HEK293 (cell line): Measurements from ENCODE around the gene TNFAIP8.

ENCODE experiments used
- CTCF ChIA-PET: fragments of 350-600 bp; formaldehyde crosslinking; extraction: SDS; loops from one replicate; lab custom pipeline; 2021; ENCODE audit warnings: antibody characterized with exemption; lab: Yijun Ruan, JAX
- POLR2A ChIA-PET: fragments of 300-600 bp; formaldehyde crosslinking; extraction: SDS; loops from one replicate; lab custom pipeline; 2020; ENCODE audit warnings: antibody characterized with exemption, inconsistent platforms; lab: Yijun Ruan, JAX
- H3K27ac ChIP-seq: fragments of 200-500 bp; sonication (Bioruptor generic); 2 replicates; pipeline ENCODE4 v1.5.1; 2014; ENCODE audit warnings: low read depth, low read length, control low read depth, inconsistent platforms; ENCODE audit errors: extremely low read depth
- H3K36me3 ChIP-seq, 2 experiments: fragments of 200-500 bp in 1 of 2; sonication (Bioruptor generic) in 1 of 2; 1 replicate in 1 of 2; 2 replicates in 1 of 2; pipeline ENCODE4 v1.5.1; 2014 to 2017; ENCODE audit warnings: inconsistent platforms in 2 of 2, low read length in 2 of 2; ENCODE audit not compliant: control insufficient read depth in 2 of 2, insufficient read depth in 1 of 2
- H3K4me1 ChIP-seq: fragments of 200-500 bp; sonication (Bioruptor generic); 2 replicates; pipeline ENCODE4 v1.5.1; 2014; ENCODE audit warnings: mild to moderate bottlenecking, low read length, inconsistent platforms; ENCODE audit not compliant: control insufficient read depth, insufficient read depth
- H3K4me3 ChIP-seq: 2 replicates; pipeline ENCODE4 v1.5.1; 2011; ENCODE audit warnings: low read depth, mild to moderate bottlenecking, control low read depth, low read length, moderate library complexity
- H3K9me3 ChIP-seq: fragments of 200-500 bp; sonication (Bioruptor generic); 2 replicates; pipeline ENCODE4 v1.5.1; 2014; ENCODE audit warnings: low read depth, low read length, inconsistent platforms; ENCODE audit not compliant: control insufficient read depth, insufficient read depth
- GLIS1 ChIP-seq: fragments of 450-650 bp; formaldehyde crosslinking; IDR thresholded peaks from 2 replicates; pipeline ENCODE4 v1.5.1; 2016; ENCODE audit warnings: missing biosample characterization, missing genetic modification characterization
- GLIS2 ChIP-seq: fragments of 450-650 bp; formaldehyde crosslinking; IDR thresholded peaks from 2 replicates; pipeline ENCODE4 v1.5.1; 2016; ENCODE audit warnings: missing biosample characterization, missing genetic modification characterization
- OSR2 ChIP-seq: fragments of 450-650 bp; formaldehyde crosslinking; IDR thresholded peaks from 2 replicates; pipeline ENCODE4 v1.5.1; 2016; ENCODE audit warnings: missing biosample characterization, missing genetic modification characterization
- REPIN1 ChIP-seq: fragments of 450-650 bp; formaldehyde crosslinking; IDR thresholded peaks from 2 replicates; pipeline ENCODE4 v1.5.1; 2017; ENCODE audit warnings: missing biosample characterization, missing genetic modification characterization, low read depth
- SALL2 ChIP-seq: fragments of 450-650 bp; formaldehyde crosslinking; IDR thresholded peaks from 2 replicates; pipeline ENCODE4 v1.5.0; 2017; ENCODE audit warnings: missing biosample characterization, mild to moderate bottlenecking, missing genetic modification characterization, borderline replicate concordance
- ZNF132 ChIP-seq: fragments of 450-650 bp; formaldehyde crosslinking; IDR thresholded peaks from 2 replicates; pipeline ENCODE4 v1.5.1; 2017; ENCODE audit warnings: missing biosample characterization, missing genetic modification characterization, borderline replicate concordance
- ZNF133 ChIP-seq: fragments of 450-650 bp; formaldehyde crosslinking; IDR thresholded peaks from 2 replicates; pipeline ENCODE4 v1.5.1; 2016; ENCODE audit warnings: missing biosample characterization, missing genetic modification characterization
- ZNF157 ChIP-seq: fragments of 450-650 bp; formaldehyde crosslinking; IDR thresholded peaks from 2 replicates; pipeline ENCODE4 v1.5.1; 2016; ENCODE audit warnings: missing biosample characterization, missing genetic modification characterization
- ZNF16 ChIP-seq: fragments of 450-650 bp; formaldehyde crosslinking; IDR thresholded peaks from 2 replicates; pipeline ENCODE4 v1.5.1; 2016; ENCODE audit warnings: low read depth, missing biosample characterization, missing genetic modification characterization
- ZNF214 ChIP-seq: fragments of 450-650 bp; formaldehyde crosslinking; IDR thresholded peaks from 2 replicates; pipeline ENCODE4 v1.5.1; 2017; ENCODE audit warnings: missing biosample characterization, mild to moderate bottlenecking, missing genetic modification characterization, borderline replicate concordance
- ZNF266 ChIP-seq: fragments of 450-650 bp; formaldehyde crosslinking; IDR thresholded peaks from 2 replicates; pipeline ENCODE4 v1.5.1; 2016; ENCODE audit warnings: missing biosample characterization, missing genetic modification characterization, low read depth
- ZNF350 ChIP-seq: fragments of 450-650 bp; formaldehyde crosslinking; IDR thresholded peaks from 2 replicates; pipeline ENCODE4 v1.5.0; 2017; ENCODE audit warnings: missing biosample characterization, mild to moderate bottlenecking, missing genetic modification characterization
- ZNF394 ChIP-seq: fragments of 450-650 bp; formaldehyde crosslinking; IDR thresholded peaks from 2 replicates; pipeline ENCODE4 v1.5.1; 2016; ENCODE audit warnings: missing biosample characterization, missing genetic modification characterization, mild to moderate bottlenecking, moderate library complexity, borderline replicate concordance
- ZNF548 ChIP-seq: fragments of 450-650 bp; formaldehyde crosslinking; IDR thresholded peaks from 2 replicates; pipeline ENCODE4 v1.5.1; 2016; ENCODE audit warnings: missing biosample characterization, missing genetic modification characterization
- ZNF560 ChIP-seq: fragments of 450-650 bp; formaldehyde crosslinking; IDR thresholded peaks from 2 replicates; pipeline ENCODE4 v1.5.1; 2017; ENCODE audit warnings: missing biosample characterization, missing genetic modification characterization, borderline replicate concordance
- ZNF596 ChIP-seq: fragments of 450-650 bp; IDR thresholded peaks from 2 replicates; pipeline ENCODE4 v1.5.0; 2018; ENCODE audit warnings: missing biosample characterization, mild to moderate bottlenecking, missing genetic modification characterization, moderate library complexity
- ZNF610 ChIP-seq: fragments of 450-650 bp; formaldehyde crosslinking; IDR thresholded peaks from 2 replicates; pipeline ENCODE4 v1.5.1; 2016; ENCODE audit warnings: missing biosample characterization, missing genetic modification characterization, borderline replicate concordance
- ZNF629 ChIP-seq: fragments of 450-650 bp; formaldehyde crosslinking; IDR thresholded peaks from 2 replicates; pipeline ENCODE4 v1.5.1; 2017; ENCODE audit warnings: missing biosample characterization, missing genetic modification characterization
- ZSCAN16 ChIP-seq: fragments of 450-650 bp; formaldehyde crosslinking; IDR thresholded peaks from 2 replicates; pipeline ENCODE4 v1.5.1; 2016; ENCODE audit warnings: missing biosample characterization, missing genetic modification characterization
- TF ChIP-seq, protein P1 (sequence below): fragments of 450-650 bp; formaldehyde crosslinking; IDR thresholded peaks from 2 replicates; pipeline ENCODE4 v1.5.1; 2016; ENCODE audit warnings: missing biosample characterization, missing genetic modification characterization
- TF ChIP-seq, protein P2 (sequence below): fragments of 450-650 bp; formaldehyde crosslinking; IDR thresholded peaks from 2 replicates; pipeline ENCODE4 v1.5.1; 2016; ENCODE audit warnings: missing biosample characterization, missing genetic modification characterization
- TF ChIP-seq, protein P3 (sequence below): fragments of 450-650 bp; formaldehyde crosslinking; IDR thresholded peaks from 2 replicates; pipeline ENCODE4 v1.5.1; 2016; ENCODE audit warnings: missing biosample characterization, missing genetic modification characterization, low read depth
- TF ChIP-seq, protein P4 (sequence below): fragments of 450-650 bp; formaldehyde crosslinking; IDR thresholded peaks from 2 replicates; pipeline ENCODE4 v1.5.1; 2016; ENCODE audit warnings: missing biosample characterization, missing genetic modification characterization
- TF ChIP-seq, protein P5 (sequence below): fragments of 450-650 bp; formaldehyde crosslinking; IDR thresholded peaks from 2 replicates; pipeline ENCODE4 v1.5.1; 2016; ENCODE audit warnings: missing biosample characterization, missing genetic modification characterization, borderline replicate concordance

TNFAIP8 gene

DNA sequence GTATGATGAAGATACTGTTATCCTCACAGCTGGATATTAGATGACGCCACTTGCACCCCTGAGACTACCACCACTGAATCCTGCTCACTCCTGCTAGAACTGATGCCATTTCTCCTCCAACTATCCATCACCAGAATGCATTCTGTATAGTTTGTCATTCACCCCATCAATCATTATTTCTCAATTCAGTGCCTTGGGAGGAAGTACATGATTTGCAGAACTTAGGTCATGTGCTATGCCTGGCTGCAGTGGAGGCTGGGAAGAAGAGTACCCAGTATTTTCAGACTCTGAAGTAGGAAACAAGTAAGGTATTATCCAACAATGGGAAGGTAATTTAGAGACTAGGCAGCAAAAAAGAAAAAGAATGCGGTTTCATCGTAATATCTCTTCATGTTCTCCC lies 70.2 kb downstream of the TNFAIP8 start (continued):
- no peak for TF ChIP-seq OSR2
- TF ChIP-seq ZNF133, result no peak
- TF ChIP-seq ZNF548, result no peak
- TF ChIP-seq, all 188 proteins: peak for 0

DNA sequence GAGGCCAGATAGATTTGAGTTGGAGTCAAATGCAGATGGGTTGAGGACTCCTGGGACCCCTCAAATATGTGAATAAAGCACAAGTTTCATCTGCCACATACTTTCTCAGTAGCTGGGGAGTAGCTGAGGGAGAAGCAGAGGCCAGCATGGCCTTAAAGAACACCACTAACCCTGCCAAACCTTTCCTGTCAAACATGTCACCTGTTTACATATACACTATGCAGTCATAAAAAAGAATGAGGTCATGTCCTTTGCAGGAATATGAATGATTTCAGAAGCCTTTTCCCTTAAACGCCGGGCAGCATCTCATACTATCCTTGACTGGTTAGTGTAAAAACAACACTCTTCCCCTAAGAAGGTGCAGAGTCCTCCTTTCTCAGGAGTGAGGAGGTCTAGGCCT lies 71.2 kb downstream of the TNFAIP8 start:
- ChIA-PET CTCF (interaction anchor here (0.7 to 1.4 kb wide), 2 partner anchors 439 to 834 kb away, joined by 3 to 4 read pairs; no protein-coding TSS in a partner anchor), POLR2A (no interaction called here)
- Histone ChIP-seq H3K4me1 (no peaks in the 10 kb centered on the region), H3K4me3 (no peak overlapping the region), H3K27ac (no peak overlapping the region), H3K9me3 (no peaks in the 10 kb centered on the region), H3K36me3 (no peaks in the 10 kb centered on the region)
- TF ChIP-seq, protein P1, sequence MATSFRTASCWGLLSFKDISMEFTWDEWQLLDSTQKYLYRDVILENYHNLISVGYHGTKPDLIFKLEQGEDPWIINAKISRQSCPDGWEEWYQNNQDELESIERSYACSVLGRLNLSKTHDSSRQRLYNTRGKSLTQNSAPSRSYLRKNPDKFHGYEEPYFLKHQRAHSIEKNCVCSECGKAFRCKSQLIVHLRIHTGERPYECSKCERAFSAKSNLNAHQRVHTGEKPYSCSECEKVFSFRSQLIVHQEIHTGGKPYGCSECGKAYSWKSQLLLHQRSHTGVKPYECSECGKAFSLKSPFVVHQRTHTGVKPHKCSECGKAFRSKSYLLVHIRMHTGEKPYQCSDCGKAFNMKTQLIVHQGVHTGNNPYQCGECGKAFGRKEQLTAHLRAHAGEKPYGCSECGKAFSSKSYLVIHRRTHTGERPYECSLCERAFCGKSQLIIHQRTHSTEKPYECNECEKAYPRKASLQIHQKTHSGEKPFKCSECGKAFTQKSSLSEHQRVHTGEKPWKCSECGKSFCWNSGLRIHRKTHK (tag by site-specific recombination), result no peak
- TF ChIP-seq, protein P2, sequence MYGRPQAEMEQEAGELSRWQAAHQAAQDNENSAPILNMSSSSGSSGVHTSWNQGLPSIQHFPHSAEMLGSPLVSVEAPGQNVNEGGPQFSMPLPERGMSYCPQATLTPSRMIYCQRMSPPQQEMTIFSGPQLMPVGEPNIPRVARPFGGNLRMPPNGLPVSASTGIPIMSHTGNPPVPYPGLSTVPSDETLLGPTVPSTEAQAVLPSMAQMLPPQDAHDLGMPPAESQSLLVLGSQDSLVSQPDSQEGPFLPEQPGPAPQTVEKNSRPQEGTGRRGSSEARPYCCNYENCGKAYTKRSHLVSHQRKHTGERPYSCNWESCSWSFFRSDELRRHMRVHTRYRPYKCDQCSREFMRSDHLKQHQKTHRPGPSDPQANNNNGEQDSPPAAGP (tag by site-specific recombination), result no peak
- no peak for TF ChIP-seq GLIS2 (tag by site-specific recombination)
- 0 out of 2 replicates have a peak, but pooled peaks have one; percentile 23 for TF ChIP-seq ZNF629 (tag by site-specific recombination)
- TF ChIP-seq ZSCAN16 (tag by site-specific recombination), result no peak
- no peak for TF ChIP-seq REPIN1 (tag by site-specific recombination)
- TF ChIP-seq ZNF394 (tag by site-specific recombination), result peak; percentile 94
- TF ChIP-seq, protein P3, sequence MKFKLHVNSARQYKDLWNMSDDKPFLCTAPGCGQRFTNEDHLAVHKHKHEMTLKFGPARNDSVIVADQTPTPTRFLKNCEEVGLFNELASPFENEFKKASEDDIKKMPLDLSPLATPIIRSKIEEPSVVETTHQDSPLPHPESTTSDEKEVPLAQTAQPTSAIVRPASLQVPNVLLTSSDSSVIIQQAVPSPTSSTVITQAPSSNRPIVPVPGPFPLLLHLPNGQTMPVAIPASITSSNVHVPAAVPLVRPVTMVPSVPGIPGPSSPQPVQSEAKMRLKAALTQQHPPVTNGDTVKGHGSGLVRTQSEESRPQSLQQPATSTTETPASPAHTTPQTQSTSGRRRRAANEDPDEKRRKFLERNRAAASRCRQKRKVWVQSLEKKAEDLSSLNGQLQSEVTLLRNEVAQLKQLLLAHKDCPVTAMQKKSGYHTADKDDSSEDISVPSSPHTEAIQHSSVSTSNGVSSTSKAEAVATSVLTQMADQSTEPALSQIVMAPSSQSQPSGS (tag by site-specific recombination), result peak; percentile 58; the same call in 1 of the 2 replicates
- no peak for TF ChIP-seq ZNF560
- TF ChIP-seq, protein P4, sequence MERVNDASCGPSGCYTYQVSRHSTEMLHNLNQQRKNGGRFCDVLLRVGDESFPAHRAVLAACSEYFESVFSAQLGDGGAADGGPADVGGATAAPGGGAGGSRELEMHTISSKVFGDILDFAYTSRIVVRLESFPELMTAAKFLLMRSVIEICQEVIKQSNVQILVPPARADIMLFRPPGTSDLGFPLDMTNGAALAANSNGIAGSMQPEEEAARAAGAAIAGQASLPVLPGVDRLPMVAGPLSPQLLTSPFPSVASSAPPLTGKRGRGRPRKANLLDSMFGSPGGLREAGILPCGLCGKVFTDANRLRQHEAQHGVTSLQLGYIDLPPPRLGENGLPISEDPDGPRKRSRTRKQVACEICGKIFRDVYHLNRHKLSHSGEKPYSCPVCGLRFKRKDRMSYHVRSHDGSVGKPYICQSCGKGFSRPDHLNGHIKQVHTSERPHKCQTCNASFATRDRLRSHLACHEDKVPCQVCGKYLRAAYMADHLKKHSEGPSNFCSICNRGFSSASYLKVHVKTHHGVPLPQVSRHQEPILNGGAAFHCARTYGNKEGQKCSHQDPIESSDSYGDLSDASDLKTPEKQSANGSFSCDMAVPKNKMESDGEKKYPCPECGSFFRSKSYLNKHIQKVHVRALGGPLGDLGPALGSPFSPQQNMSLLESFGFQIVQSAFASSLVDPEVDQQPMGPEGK (tag by site-specific recombination), result no peak
- no peak for TF ChIP-seq ZNF157
- TF ChIP-seq, protein P5, sequence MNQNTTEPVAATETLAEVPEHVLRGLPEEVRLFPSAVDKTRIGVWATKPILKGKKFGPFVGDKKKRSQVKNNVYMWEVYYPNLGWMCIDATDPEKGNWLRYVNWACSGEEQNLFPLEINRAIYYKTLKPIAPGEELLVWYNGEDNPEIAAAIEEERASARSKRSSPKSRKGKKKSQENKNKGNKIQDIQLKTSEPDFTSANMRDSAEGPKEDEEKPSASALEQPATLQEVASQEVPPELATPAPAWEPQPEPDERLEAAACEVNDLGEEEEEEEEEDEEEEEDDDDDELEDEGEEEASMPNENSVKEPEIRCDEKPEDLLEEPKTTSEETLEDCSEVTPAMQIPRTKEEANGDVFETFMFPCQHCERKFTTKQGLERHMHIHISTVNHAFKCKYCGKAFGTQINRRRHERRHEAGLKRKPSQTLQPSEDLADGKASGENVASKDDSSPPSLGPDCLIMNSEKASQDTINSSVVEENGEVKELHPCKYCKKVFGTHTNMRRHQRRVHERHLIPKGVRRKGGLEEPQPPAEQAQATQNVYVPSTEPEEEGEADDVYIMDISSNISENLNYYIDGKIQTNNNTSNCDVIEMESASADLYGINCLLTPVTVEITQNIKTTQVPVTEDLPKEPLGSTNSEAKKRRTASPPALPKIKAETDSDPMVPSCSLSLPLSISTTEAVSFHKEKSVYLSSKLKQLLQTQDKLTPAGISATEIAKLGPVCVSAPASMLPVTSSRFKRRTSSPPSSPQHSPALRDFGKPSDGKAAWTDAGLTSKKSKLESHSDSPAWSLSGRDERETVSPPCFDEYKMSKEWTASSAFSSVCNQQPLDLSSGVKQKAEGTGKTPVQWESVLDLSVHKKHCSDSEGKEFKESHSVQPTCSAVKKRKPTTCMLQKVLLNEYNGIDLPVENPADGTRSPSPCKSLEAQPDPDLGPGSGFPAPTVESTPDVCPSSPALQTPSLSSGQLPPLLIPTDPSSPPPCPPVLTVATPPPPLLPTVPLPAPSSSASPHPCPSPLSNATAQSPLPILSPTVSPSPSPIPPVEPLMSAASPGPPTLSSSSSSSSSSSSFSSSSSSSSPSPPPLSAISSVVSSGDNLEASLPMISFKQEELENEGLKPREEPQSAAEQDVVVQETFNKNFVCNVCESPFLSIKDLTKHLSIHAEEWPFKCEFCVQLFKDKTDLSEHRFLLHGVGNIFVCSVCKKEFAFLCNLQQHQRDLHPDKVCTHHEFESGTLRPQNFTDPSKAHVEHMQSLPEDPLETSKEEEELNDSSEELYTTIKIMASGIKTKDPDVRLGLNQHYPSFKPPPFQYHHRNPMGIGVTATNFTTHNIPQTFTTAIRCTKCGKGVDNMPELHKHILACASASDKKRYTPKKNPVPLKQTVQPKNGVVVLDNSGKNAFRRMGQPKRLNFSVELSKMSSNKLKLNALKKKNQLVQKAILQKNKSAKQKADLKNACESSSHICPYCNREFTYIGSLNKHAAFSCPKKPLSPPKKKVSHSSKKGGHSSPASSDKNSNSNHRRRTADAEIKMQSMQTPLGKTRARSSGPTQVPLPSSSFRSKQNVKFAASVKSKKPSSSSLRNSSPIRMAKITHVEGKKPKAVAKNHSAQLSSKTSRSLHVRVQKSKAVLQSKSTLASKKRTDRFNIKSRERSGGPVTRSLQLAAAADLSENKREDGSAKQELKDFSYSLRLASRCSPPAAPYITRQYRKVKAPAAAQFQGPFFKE, result no peak
- no peak for TF ChIP-seq SALL2
- TF ChIP-seq OSR2, result no peak
- no peak for TF ChIP-seq ZNF16
- TF ChIP-seq ZNF610, result no peak
- TF ChIP-seq ZNF350 (tag by site-specific recombination), result no peak
- no peak for TF ChIP-seq GLIS1
- no peak for TF ChIP-seq ZNF596
- TF ChIP-seq ZNF266, result no peak
- TF ChIP-seq ZNF214, result no peak
- no peak for TF ChIP-seq ZNF132 (tag by site-specific recombination)
